Stimulated activated CD4-positive, alpha-beta T cell treated with anti-CD3 and anti-CD28 coated beads, Interleukin-15, amount 100 ng/mL, for 48 hours (primary cell): ENCODE data around the gene EPOP.
A peak's percentile ranks its signal among the peaks of the same experiment; 100 is the strongest.

Experiments
- DNase-seq, 2 donors: peaks; one replicate each; pipeline ENCODE4 v3.0.0-alpha.2; 2020; ENCODE audit warnings: low read depth in 2 of 2

Gene EPOP

GRCh38 chr17:38705803-38706504 is 31.2 kb upstream of the EPOP start:
- DNase-seq = no peak

GRCh38 chr17:38705523-38705802 is 30.7 kb upstream of the EPOP start:
- DNase-seq = no peak

- no peak for DNase-seq
Measured at GRCh38 chr17:38704606-38705522, 30.1 kb upstream of the EPOP start, which contains the start of gene MLLT6. TSS of gene MLLT6 (plus strand) at chr17:38705273. CDS start at chr17:38705633, 360 bp downstream.

DNA sequence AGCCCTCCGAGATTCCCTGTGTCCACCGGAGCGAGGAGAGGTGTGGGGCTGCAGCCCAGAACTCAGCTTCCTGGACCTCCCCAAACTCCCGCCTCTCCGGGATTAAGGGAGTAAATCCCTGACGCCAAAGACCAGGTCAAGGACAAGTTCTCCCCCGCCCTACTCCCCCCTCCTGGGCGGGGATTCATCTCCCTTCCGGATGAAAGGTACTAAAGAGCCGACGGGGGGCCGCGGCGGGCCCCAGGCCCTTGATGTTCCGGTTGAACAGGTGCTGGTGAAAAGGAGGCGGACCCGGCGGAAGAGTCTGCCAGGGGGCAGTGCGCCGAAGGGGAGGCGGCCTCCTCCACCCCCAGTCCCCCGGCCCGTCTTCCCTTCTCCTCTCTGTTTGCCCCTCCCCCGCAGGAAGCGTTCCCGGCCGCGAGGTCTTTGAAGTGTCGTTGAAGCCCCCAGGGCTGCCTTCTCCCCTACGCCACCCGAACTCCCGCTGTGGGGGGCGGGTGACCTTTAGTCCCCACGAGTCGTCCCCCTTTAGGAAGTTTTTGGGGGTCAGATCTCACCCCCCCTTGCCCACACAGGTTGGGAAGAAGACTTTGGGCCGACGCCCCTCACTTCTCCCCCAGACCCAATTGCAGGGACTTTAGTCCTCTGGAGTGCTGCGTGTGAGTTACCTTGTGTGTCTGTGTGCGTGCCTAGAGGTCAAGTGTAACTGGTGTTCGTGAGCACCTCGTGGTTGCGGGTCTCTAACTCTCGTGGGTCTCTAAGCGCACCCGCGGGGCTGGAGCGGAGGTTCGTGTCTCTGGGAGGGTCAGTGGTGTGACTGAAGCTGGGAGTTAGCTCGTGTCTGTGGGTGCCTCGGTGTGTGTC is 29.2 kb upstream of the EPOP start:
- DNase-seq = peak; percentile 81 to 84

DNA sequence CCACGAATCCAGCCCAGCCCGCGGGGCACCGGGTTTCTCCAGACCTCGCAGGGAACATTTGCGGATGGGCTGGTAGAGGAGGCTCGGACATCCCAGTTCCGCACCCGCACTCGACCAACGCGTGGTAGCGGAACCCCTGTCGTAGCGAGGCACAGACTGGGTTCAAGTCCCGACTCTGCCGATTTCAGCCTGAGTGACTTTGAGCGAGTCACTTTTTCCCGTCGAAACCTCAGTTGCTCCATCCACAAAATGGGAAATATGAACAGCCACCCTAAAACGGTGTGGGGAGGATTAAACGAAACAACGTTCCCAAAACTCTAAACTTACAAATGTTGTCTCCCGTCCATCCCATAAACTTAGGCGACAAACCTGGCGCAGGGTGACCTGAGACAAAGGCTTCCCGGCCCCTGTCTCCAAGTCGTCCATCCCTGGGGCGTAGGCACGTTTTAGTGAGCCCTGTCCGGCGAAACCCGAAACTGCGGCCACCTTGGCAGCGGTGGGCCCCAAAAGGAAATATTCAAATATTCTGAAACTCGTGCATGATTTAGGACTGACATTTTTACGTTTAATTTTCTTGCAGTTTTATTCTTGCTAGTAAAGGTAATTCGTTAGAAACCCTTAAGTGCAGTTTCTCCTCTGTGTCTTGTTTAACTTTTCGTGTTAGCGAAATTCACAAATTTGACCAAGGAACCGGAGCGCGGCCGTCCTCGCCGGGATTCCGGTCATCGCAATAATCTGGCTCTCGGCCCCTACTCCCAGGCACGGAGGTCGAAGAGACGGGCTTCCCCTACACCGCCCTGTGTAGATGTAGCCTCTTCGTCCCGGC is 28.4 kb upstream of the EPOP start:
- DNase-seq = no peak

DNA sequence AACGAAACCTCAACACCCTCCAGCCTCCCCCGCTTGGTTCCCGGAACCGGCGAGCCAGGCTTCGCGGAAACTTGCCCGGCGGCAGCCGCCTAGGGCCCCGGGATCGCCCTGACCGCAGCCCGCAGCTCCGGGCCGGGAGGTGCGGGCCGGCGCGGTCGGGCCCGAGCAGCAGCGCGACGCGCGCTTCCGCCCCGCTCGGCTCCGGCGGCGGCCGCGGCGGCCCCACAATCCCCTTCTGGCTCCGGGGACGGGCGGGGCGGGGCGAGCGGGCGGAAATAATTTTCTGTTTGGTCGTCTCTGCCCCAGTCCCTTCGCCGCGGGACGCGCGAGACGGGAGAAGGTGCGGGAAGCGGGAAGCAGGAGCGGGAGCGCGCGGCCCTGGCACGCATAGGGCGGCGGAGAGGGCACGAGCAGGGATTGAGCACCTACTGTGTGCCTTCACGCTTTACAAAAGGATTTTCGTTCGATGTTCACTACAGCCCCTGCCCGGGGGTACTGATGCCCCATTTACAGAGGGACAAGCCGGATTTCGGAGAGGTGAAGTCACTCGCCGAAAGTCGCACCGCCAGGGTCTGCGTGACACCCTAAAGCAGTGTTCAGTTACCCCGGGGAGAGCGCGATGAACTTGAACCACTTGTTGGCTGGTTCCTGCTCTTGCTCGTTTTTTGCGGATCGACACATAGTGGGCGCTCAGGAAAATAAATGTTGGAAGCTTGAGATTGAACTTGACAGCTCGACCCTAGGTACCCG is 27.6 kb upstream of the EPOP start:
- DNase-seq = peak; percentile 71 to 75

DNA sequence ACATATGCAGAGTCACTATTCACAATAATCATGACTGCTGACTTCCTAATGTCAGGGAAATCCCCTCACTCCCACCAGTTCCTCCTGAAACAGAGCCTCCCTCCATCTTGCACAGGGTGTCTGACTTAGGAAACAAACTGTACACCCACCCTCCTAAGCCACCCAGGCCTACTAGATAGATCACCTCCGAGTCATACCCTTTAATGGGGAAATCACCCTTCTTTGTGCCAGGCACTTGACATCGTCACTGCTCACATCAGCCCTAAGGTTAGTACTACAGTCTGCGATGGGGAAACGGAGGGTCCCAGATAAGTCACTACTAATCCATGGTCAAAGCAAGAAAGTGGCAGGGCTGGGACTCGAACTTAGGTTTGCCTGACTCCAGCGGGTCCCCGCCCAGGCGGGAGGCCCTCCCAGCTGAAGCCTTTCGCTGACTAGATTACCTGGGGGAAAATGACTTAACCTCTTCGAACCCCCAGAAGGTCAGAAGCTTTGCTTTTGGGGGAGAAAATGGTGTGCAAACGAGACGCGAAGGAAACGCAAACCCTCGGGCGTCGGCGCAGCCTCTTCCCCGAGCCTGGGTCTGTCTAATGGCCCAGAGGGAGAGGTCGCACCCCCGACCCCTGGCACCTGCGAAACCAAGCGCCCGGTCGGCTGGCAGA is 26.9 kb upstream of the EPOP start:
- peak; percentile 85 for DNase-seq

- DNase-seq = no peak
Measured at GRCh38 chr17:38698760-38699159, 24.0 kb upstream of the EPOP start.

DNA sequence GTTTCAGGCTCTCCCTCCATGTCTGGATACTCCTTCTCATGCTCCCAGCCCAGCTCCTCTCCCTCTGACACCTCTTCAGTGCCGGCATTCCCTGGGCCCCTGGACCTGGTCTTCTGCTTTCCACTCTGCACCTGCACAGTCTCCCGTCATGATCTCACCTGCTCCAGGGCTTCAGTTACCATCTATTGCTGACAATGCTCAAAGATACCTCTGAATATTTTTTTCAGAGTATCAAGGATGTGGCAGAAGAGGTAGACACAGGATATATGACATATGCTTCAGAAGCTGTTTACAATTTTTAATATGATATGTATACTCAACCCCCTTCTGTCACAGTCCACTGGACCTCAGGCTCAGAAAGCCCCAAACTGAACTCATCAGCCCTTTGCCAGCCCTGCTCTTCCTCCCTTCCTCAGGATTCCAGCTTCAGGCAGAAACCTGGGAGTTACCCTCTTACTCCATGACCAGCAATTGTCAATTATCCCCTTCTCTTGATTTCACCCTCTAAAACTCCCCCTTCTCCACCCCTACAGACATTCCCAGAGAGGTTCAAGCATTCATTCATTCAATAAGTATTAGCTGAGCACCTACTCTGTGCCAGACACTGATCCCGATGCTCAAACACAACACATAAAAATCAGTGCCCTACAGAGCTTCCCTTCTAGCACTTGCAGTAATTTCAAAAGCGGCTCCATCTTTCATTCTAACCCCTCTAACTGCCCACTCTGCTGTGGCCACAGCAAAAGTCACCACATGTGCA is 22.5 kb upstream of the EPOP start:
- DNase-seq = no peak

DNA sequence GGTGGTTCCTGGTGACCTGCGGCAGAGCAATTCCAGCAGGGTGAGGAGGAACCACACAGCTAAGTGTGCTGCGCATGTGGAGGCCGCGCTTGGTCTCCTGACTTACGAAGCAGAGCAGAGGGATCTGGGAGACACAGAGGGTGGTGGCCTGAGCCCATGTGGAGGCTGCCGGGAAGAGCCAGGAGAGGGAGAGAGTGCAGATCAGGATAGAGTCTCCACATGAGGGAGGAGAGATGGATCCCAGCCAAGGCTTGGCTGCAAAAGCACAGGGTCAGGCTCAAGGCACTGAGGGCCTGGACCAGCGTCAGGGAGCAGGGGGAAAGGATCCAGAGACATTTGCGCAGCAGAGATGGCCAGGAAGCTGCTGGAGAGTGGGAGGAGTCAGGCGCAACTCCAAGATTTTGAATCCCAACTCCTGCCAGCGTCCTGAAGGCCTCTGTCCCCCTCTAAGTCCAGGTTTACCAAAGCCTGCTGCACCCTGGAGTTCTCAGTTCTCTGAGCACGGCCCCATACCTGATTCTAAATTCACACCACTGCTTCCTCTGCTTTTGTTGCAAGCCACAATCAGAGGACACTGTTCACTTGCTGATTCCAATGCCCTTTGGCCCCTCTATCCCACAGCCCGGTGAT is 19.1 kb upstream of the EPOP start:
- no peak for DNase-seq

DNA sequence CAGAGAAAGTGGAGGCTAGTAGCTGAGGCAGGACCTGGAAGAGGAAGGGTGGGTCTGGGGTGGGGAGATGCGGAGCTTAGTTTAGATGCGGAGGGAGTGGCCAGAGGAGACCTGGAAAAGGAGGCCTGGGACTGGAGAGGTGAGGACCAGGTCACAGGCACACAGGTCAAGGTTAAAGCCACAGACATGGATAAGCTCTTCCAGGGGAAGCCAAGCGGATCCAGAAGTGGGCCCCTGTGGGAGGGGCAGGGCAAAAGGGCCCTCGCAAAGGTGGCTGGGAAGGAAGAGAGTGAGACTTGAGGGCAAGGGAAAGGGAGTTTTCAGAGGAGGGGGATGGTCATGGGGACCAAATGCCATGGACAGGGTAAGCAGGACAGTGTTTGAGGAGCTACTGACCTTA is 16.4 kb upstream of the EPOP start:
- DNase-seq = no peak

- DNase-seq = no peak
Measured at GRCh38 chr17:38690386-38690785, 15.6 kb upstream of the EPOP start.

- DNase-seq = no peak
Measured at GRCh38 chr17:38687286-38687685, 12.5 kb upstream of the EPOP start.

GRCh38 chr17:38685491-38685890 is 10.7 kb upstream of the EPOP start:
- no peak for DNase-seq

DNA sequence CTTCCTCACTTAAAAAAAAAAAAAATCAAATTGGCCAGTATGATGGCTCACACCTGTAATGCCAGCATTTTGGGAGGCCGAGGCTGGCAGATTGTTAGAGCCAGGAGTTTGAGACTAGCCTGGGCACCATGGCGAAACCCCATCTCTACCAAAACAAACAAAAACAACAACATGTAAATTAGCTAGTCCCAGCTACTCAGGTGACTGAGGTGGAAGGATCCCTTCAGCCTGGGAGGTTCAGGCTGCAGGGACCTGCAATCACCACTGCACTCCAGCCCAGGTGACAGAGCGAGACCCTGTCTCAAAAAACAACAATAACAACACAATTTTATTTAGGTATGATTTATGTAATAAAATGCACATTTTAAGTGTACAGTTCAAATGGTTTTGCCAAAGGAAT is 6.3 kb upstream of the EPOP start:
- DNase-seq = no peak

DNA sequence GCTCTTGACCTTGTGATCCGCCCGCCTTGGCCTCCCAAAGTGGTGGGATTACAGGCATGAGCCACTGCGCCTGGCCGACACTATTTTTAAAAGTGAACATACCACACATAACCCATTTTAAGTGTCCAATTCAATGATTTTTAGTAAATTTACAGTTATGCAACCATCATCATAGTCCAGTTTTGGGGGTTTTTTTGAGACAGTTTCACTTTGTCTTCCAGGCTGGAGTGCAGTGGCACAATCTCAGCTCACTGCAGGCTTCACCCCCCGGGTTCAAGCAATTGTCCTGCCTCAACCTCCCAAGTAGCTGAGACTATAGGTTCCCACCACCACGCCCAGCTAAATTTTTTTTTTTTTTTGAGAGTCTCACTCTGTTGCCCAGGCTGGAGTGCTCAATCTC is 3.1 kb upstream of the EPOP start:
- no peak for DNase-seq

DNA sequence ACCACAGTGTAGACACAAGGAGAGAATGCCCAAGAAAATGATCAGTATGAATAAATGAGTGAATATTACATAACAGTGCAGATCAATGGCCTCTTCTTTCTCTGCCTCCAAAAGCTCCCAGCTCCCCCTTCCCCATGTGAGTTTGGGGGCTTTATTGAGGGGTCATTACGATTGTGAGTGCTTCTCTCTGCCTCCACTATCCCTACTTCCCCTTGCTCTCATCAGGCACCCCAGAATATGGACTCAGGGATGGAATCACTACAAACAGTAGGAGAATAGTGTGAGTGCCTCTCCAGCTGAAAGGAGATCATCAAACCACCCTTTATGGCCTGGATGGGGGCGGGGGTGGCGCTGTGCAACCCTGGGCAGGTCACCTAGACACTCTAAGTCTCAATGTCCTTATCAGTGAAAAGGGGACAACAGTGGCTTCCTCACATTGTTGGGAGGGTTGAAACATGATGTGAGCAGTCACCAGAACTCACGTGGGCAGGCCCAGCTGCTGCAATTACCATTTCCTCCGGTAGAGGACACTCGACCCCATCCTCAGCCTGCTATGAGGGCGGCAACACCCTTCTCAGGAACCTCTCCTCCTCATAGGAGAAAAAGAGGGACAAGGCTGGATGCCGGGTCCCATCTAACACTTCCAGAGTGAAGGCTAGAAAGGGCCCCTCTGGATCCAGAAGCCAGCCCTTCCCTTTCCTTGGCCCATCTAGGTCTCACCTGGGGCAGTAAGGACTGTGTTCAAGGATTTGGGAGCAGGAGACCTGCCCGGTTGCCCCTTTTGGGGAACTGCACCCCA is 2.1 kb upstream of the EPOP start:
- peak; percentile 63 to 82 for DNase-seq
